ENCODE results near the gene MCC.

DNA sequence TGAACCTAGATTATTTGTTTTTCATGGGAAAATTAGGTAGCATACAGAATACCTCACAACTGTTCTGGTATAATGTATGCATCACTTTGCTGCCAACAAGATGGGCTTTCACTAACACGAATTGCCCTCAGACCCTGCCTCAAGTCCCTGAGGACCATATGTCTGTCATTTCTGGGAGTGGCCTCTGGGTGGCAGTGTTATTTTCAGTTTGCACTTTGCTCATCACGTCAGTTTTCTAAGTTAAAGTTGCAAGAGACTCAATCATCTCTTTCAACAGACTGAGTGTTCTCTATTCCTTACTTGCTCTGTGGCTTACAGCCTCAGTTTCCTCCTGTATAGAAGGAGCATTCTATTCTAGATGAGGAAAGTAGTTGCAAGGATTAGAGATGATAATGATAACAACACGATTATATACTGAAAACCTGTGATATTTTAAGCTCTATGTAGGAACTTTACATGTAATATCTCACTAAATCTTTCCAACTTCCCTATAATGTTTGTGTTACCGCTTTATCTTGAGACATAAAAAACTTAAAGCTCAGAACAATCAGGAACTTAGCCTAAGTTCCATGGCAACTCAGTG, 109.2 kb downstream of the MCC start:
- TF ChIP-seq POLR2A (IDR thresholded peaks at IDR 0.05; ENCODE audit: low read depth, low read length) (no peak), TAF1 (IDR thresholded peaks at IDR 0.05; ENCODE audit: low read depth, low read length) (no peak), POLR2AphosphoS5 (IDR thresholded peaks at IDR 0.05; ENCODE audit: low read depth, low read length) (no peak)

Data from GM12891 (cell line).